AG08395 (cell line): ENCODE results near the gene EZH2.

Experiments used
- DNase-seq: peaks from one replicate; pipeline ENCODE4 v3.0.0; 2012; ENCODE audit warnings: mixed read lengths, low spot score

EZH2 gene

DNA sequence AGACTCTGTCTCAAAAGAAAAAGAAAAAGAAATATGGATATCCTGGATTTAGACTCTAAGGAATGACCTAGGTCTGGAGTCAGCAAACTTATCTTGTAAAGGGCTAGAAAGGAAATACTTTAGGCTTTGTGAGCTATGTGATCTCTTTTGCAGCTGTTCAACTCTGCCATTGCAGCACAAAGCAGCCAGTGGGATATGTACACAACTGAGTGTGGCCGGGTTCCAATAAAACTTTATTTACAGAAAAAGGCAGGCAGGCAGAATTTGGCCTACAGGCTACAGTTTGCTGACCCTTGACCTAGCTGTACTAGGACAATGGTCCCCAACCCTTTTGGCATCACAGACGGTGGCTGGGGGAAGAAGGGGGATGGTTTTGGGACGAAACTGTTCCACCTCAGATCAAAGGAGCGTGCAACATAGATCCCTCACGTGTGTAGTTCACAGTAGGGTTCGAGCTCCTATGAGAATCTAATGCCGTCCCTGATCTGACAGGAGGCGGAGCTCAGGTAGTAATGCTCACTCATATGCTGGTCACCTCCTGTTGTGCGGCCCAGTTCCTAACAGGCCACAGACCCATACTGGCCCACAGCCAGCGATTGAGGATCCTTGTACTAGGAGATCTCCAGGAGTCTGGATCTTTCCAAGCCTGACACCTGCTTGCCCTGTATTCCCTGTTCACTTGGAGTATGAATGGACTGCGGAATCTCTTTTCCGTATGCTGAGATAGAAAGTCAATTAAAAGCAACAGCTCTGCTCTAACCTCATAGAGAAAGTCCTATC is 122.4 kb downstream of the EZH2 start:
- no peak for DNase-seq
